ENCODE data around the gene RASL10A.

The RASL10A gene

DNA sequence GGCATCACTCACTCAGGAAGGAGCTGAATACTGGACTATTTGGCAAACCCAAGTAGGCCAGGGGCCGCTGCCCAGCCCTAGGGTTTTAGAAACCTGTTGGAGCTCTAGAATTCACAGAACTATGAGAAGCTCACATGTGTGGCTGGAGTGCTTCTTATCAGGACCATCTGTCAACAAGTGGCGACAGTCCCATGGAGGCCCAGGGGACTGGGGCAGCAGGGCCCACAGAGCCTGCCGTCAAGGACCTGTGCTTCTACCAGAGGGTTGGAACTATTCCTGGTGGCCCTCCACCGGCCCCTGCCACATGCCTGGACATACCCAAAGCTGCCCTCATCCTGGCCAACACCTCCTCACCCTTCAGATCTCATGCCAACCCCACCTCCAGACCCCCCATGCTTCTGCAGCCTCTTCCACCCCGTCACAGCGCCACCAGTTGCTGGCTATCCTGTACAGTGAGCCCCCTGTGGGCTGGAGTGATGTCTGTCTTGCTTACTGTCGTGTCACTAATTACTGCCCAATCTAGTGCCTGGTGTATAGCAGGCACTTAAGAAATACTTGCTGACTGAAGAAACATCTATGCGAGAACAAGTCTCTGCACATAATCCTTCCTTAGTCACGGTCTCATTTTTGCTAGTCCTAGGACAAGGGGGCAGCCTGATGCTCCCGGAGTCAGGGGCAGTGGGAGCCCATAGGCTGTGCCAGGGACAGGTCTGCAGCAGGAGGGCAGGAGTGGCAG lies 27.2 kb upstream of the RASL10A start:
- Mint-ChIP-seq H3K4me1 (ENCODE audit: low read depth) (no peaks in the 10 kb centered on the region), H3K27me3 (ENCODE audit: low read depth) (no peaks in the 10 kb centered on the region), H3K9me3 (no peaks in the 10 kb centered on the region), H3K36me3 (ENCODE audit: low read depth) (peaks cover 44% of the 10 kb centered on the region), H3K27ac (no peak overlapping the region), H3K4me3 (no peak overlapping the region)

DNA sequence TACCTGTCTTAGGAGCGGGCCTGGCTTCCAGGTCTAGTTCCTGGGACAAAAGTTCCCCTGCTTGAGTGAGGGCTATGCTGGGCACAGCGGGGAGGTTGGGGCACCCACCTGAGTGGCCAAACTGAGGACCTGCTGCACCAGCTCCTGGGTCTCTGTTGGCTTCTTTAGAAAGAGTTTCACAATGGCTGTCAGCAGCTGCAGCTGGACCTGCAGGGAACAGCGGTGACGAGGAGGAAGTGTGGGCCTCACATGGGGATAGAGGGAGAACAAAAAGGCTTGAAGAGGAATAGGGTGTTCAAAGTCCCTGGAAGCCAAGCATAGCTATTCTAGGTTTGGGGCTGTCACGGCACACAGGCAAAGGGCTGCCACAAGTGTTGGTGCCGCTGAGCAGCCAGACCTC lies 26.7 kb upstream of the RASL10A start:
- Mint-ChIP-seq H3K4me1 (ENCODE audit: low read depth) (no peaks in the 10 kb centered on the region), H3K27ac (no peak overlapping the region), H3K36me3 (ENCODE audit: low read depth) (peaks cover 43% of the 10 kb centered on the region), H3K4me3 (no peak overlapping the region), H3K27me3 (ENCODE audit: low read depth) (no peaks in the 10 kb centered on the region), H3K9me3 (no peaks in the 10 kb centered on the region)

DNA sequence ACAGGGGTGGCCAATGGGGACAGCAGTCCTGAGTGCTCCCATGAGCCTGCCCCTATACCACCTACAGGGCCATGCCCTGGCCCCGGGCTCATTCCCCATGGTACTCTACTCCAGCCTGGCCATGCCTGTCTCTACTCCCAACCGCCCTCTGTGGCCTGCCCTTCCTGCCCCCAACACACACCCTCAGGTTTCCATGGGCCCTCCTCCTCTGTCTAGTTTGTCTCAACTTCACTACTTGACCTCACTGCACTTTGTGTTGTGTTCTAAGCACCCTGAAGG lies 26.3 kb upstream of the RASL10A start:
- Mint-ChIP-seq H3K27ac (no peak overlapping the region), H3K27me3 (ENCODE audit: low read depth) (no peaks in the 10 kb centered on the region), H3K4me1 (ENCODE audit: low read depth) (no peaks in the 10 kb centered on the region), H3K36me3 (ENCODE audit: low read depth) (peaks cover 41% of the 10 kb centered on the region), H3K9me3 (no peaks in the 10 kb centered on the region), H3K4me3 (no peak overlapping the region)

DNA sequence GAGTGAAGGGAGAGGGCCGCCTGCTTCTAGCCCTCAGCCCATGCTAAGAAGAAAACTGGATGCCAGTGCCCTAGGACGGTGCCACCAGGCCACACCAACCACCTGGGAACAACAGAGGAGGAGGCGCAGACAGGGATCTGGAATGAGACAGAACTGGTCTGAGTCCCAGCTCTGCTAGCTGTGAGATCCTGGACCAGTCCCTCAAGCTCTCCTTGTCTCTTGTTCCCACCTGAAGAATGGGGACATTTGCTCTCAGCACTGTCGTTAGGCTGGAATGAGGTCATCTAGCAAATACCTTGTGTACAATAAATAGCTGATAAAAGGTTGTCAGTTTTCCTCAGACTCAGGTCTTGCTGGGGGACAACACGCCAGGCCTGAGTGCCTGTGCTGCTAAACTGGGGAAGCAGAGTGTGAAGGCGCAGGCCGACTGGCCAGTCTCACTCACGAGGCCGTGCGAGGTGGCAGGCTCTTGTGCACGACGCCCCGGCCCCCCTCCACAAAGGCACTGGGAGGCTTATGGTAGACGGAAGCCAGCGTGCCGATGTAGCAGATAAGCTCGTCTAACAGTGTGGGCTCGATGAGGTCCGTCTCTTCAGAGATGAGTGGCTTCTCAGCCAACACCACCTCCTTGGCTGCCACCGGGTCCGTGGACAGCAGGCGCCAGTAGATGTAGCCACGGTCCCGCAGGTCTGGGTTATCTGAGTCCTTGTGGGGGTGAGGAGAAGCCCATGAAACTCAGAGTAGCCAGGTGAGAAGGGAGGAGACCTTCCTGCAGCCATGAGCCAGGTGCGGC lies 25.8 kb upstream of the RASL10A start:
- Mint-ChIP-seq H3K9me3 (no peaks in the 10 kb centered on the region), H3K4me3 (no peak overlapping the region), H3K4me1 (ENCODE audit: low read depth) (no peaks in the 10 kb centered on the region), H3K27ac (no peak overlapping the region), H3K36me3 (ENCODE audit: low read depth) (peaks cover 38% of the 10 kb centered on the region), H3K27me3 (ENCODE audit: low read depth) (no peaks in the 10 kb centered on the region)

DNA sequence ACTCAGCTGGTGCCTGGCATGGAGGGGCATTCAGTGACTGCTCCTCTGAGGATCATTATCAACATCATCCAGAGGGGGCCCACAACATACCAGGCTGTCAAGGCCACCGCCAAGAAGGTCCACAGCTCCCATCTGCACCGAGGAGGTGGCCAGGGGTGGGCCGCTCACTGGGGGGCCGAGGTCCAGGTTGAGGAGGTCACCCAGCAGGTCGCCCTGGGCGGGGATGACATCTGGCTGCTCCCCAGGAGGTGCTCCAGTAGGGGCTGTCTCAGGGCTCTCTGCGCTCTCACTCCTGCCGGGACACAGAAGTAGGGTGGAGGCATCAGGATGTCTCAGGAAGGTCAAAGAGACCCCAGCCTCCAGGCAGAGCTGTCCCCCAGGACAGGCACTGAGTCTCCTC lies 25.1 kb upstream of the RASL10A start:
- Mint-ChIP-seq H3K36me3 (ENCODE audit: low read depth) (peaks cover 39% of the 10 kb centered on the region), H3K27ac (no peak overlapping the region), H3K4me1 (ENCODE audit: low read depth) (no peaks in the 10 kb centered on the region), H3K4me3 (no peak overlapping the region), H3K27me3 (ENCODE audit: low read depth) (no peaks in the 10 kb centered on the region), H3K9me3 (no peaks in the 10 kb centered on the region)

DNA sequence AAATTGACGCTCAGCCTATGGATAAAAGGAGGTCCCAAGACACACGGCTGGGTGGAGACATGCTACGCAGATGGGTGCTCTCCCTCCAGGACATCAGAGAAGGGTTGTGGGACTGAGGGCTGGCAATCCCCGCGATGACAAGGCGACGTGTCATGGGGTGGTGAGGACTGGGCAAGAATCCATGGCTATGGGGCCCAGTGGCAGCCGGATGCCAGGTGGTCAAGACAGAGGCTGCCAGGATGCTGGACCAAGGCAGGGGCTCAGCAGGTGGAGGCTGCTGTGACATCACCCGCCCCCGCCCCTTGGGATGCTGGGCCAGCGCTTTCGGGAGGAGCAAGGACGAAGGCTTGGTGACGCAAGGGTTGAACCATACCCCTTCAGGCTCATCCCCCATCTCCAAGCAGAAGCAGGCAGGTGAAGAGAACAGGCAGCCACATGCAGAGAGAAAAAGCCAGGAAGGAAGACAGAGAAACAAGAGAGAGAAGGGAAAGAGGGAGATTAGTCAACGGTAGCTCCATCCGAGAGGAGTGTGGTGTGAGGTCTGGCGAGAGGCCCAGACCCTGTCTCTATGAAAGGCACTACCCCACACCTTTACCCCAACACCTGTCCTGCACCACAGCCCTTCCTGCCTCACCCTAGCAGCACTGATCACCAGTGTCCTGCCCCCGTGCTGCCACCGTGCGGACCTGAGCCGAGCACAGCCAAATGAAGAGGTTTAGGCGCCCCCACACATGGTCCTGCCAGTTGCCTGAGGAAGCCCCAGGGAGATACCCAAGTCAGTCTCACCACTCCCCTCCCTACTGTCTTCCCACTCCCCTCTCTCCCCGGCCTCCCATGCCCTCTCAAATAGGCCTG lies 24.1 kb upstream of the RASL10A start:
- peaks cover 38% of the 10 kb centered on the region for H3K36me3 Mint-ChIP-seq (ENCODE audit: low read depth)
- no peak overlapping the region for H3K27ac Mint-ChIP-seq
- H3K9me3 Mint-ChIP-seq, result no peaks in the 10 kb centered on the region
- no peaks in the 10 kb centered on the region for H3K4me1 Mint-ChIP-seq (ENCODE audit: low read depth)
- no peak overlapping the region for H3K4me3 Mint-ChIP-seq
- no peaks in the 10 kb centered on the region for H3K27me3 Mint-ChIP-seq (ENCODE audit: low read depth)

DNA sequence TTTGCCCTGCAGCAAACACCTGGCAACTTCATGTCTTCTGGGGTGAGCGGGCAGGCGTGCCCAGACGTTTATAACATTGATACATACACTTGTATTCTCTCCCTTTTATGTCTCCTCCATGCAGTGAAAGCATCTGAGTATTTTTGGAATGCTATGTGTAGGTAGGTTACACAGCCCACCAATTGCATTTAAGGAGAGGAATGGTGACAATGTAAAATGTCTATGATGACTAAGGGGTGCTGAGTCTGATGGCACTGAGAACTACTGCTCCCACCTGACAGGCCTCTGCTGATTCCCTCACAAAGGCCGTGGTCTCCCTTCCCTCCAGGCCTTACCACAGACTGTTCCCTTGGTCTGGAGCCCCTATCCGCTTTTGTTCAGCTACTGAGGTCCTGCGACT lies 22.9 kb upstream of the RASL10A start:
- no peak overlapping the region for H3K27ac Mint-ChIP-seq
- H3K4me1 Mint-ChIP-seq (ENCODE audit: low read depth), result no peaks in the 10 kb centered on the region
- H3K4me3 Mint-ChIP-seq, result no peak overlapping the region
- H3K36me3 Mint-ChIP-seq (ENCODE audit: low read depth), result peaks cover 38% of the 10 kb centered on the region
- no peaks in the 10 kb centered on the region for H3K9me3 Mint-ChIP-seq
- H3K27me3 Mint-ChIP-seq (ENCODE audit: low read depth), result no peaks in the 10 kb centered on the region

DNA sequence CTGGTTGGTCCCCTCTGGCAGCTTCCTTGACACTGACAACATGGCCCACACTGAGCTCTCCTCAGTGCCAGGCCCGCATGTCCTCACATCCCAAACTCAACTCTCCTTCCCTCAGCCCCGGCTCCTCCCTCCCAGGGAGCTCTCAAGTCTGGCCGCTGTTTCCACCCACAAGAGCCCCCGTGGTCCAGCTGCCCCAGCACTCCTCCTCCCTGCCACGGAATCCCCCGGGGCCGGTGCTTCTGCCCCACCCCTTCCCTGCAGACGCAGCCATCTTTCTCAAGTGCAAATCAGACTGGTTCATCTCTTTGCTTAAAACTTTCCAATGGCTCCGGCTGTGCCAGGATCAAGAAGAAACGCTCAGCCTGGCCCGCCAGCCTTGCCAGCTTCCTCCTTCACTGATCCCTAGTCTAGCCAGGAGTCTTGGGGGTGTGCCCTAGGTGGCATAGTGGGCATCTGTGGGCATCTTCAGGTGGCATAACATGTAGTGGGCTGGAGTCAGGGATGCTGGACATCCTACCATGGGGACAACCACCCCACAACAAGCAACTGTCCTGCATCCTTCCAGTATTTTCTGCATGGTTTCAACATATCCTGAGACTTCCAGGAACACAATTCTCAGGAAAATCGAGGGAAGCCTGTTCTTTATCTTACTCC lies 22.3 kb upstream of the RASL10A start:
- no peaks in the 10 kb centered on the region for H3K4me1 Mint-ChIP-seq (ENCODE audit: low read depth)
- H3K4me3 Mint-ChIP-seq, result no peak overlapping the region
- no peaks in the 10 kb centered on the region for H3K27me3 Mint-ChIP-seq (ENCODE audit: low read depth)
- H3K27ac Mint-ChIP-seq, result no peak overlapping the region
- H3K9me3 Mint-ChIP-seq, result no peaks in the 10 kb centered on the region
- peaks cover 40% of the 10 kb centered on the region for H3K36me3 Mint-ChIP-seq (ENCODE audit: low read depth)

DNA sequence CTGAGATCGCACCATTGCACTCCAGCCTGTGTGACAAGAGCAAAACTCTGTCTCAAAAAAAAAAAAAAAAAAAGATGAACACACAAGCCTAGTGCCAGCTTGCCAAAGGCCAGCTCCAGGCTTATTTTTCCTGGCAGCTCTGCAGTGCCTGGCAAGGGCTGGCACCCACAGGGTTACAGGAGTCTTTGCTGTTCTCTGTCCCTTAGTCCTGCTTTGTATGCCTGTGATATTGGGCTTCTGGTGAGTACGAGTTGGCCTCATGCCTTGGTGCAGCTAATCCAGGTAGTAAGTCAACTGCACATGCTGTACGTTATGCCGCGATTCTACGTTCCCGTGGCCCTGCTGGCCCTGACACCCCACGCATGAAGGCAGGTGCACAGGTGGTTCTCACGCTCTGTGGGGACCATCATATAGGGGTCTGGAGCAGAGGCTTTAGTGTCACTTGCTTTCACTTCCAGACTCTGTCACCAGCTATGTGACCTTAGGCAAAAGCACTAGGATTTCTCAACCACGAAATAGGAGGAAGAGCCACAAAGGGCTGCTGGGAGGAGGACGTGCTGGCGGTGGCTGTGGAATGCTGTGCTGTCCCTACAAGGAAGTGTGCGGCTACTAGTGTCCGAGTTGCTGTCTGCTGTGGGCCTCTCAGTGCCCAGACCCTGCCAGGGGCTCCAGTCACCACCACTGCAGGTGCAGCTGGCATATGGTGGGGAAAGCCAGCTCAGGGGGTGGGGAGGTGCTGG lies 21.4 kb upstream of the RASL10A start:
- H3K4me3 Mint-ChIP-seq, result no peak overlapping the region
- H3K4me1 Mint-ChIP-seq (ENCODE audit: low read depth), result no peaks in the 10 kb centered on the region
- H3K9me3 Mint-ChIP-seq, result no peaks in the 10 kb centered on the region
- H3K27me3 Mint-ChIP-seq (ENCODE audit: low read depth), result no peaks in the 10 kb centered on the region
- no peak overlapping the region for H3K27ac Mint-ChIP-seq
- H3K36me3 Mint-ChIP-seq (ENCODE audit: low read depth), result peaks cover 37% of the 10 kb centered on the region

DNA sequence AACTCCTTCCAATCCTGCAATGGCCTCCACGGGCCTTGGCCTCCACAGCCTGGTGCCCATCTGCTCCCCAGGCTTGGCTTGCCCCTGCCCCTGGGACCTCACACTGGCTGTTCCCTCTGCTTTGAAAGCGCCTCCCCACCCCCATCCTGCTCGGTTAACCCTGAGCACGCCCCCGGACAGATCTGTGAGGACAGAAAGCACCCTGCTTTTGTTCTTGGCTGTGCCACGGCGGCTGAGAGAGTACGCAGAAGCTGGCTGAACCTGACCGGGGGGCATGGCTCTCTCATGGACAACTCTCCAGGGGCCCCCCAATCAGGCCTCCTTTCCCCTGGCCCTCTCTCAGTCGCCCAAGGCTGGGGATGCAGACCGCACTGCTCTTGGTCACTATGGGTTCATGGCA lies 20.2 kb upstream of the RASL10A start:
- Mint-ChIP-seq H3K36me3 (ENCODE audit: low read depth) (peaks cover 36% of the 10 kb centered on the region), H3K4me3 (no peak overlapping the region), H3K27me3 (ENCODE audit: low read depth) (no peaks in the 10 kb centered on the region), H3K9me3 (no peaks in the 10 kb centered on the region), H3K27ac (no peak overlapping the region), H3K4me1 (ENCODE audit: low read depth) (no peaks in the 10 kb centered on the region)

DNA sequence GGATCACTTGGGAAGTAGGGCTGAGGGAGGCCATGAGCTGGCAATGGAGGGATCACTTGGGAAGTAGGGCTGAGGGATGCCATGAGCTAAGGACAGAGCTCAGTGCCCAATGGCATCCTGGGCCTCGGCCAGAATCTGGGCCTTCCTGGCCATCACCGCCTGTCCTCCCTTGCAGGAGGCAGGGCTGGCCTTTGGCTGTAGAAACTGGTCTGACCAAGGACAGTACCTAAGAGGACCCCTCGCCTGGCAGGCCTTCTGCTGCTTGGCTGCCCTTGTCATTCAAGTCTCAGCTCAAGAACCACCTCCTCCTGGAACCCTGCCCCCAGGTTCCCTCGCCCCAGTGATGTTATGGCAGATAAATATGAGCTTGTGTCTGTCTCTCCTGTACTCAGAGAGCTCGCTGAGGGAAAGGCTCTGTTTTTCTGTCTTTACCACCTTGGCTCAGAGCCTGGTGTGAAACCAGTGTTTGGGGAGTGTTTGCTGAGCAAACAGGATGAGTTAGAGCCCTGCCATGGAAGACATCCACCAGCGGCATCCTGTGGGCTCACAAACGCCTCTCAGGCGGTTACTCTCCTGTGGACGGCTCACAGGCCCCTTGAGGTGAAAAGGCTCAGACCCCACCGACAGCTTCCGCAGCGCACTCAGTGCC lies 19.3 kb upstream of the RASL10A start:
- H3K4me3 Mint-ChIP-seq, result no peak overlapping the region
- no peaks in the 10 kb centered on the region for H3K27me3 Mint-ChIP-seq (ENCODE audit: low read depth)
- H3K27ac Mint-ChIP-seq, result no peak overlapping the region
- H3K4me1 Mint-ChIP-seq (ENCODE audit: low read depth), result no peaks in the 10 kb centered on the region
- H3K9me3 Mint-ChIP-seq, result no peaks in the 10 kb centered on the region
- H3K36me3 Mint-ChIP-seq (ENCODE audit: low read depth), result peaks cover 36% of the 10 kb centered on the region

DNA sequence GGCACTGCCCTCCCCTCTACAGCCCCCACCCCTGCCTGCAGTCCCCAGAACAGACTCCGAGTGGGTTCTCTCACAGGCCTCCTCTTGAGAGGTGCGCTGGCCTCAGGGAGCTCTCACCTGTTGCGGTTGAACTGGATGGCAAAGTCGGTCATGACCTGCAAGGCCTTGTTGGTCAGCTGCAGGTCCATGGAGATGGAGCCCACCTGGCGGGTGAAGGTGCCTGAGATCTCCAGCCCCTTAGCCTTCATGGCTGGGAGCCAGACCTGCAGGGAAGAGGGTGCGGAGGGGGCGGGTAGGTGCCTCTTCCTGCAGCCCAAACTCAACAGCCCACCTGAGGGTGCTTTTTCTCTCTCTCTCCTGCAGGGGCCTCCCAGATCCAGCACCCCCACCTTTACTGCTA lies 18.7 kb upstream of the RASL10A start:
- Mint-ChIP-seq H3K4me1 (ENCODE audit: low read depth) (no peaks in the 10 kb centered on the region), H3K27me3 (ENCODE audit: low read depth) (no peaks in the 10 kb centered on the region), H3K27ac (no peak overlapping the region), H3K4me3 (no peak overlapping the region), H3K36me3 (ENCODE audit: low read depth) (peaks cover 35% of the 10 kb centered on the region), H3K9me3 (no peaks in the 10 kb centered on the region)

DNA sequence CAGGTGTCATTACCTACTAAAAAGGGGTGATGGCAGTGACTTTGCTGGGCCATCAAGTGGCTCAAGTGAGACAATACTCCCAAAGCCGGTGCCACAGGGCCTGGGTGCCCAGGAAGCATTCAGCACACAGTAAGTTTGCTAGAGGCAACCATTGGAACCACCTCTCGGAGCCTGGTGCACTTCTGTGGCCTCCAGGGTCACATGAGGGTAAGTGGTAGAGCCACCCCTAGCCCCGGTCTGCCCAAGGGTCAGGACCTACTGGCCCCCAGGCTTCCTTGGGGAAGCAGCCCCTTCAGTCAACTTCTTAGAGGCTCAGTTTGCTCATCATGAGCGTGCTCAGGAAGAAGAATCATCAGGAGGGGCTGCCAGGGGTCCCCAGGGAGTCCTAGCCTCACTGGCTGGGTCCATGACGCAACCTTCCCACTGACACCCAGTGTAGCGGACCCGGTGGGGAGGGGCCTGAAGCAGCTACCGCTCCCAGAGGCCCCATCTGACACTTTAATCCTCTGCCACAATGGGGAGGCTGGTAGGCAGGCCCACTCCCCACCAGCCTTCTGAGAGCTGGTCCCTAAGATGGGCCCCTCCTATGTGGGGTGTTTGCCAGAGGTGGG lies 17.5 kb upstream of the RASL10A start:
- H3K27ac Mint-ChIP-seq, result no peak overlapping the region
- H3K27me3 Mint-ChIP-seq (ENCODE audit: low read depth), result no peaks in the 10 kb centered on the region
- no peak overlapping the region for H3K4me3 Mint-ChIP-seq
- no peaks in the 10 kb centered on the region for H3K9me3 Mint-ChIP-seq
- H3K36me3 Mint-ChIP-seq (ENCODE audit: low read depth), result peaks cover 24% of the 10 kb centered on the region
- H3K4me1 Mint-ChIP-seq (ENCODE audit: low read depth), result no peaks in the 10 kb centered on the region

All from T-helper 1 cell treated with Interleukin-12 subunit alpha and Interleukin-12 subunit beta and Interleukin-4 antibody, amounts not matched to agents 30 μg/mL and 1 μg/mL, for 36 hours (primary cell).